CD4-positive, alpha-beta T cell (primary cell): ENCODE measurements around the gene CDKN2B-AS1. TPM values are rescaled to one million over a fixed set of nuclear protein-coding genes. Genes with fewer than 3 reads are reported as not detected.

Experiments used
- ATAC-seq: fragments of 200-7000 bp; cut with Tn5 transposase; one replicate; pipeline ENCODE4 v1.10.0; 2022; ENCODE audit warnings: mild to moderate bottlenecking; ENCODE audit not compliant: poor library complexity
- CTCF ChIA-PET: fragments of 350-600 bp; sonication (Branson Sonifier 250); formaldehyde crosslinking; loops from one replicate; lab custom pipeline; 2021; ENCODE audit warnings: antibody characterized with exemption, inconsistent platforms; lab: Charles Lee
- POLR2A ChIA-PET: fragments of 350-600 bp; sonication (Branson Sonifier 250); formaldehyde crosslinking; loops from one replicate; lab custom pipeline; 2021; ENCODE audit warnings: antibody characterized with exemption, inconsistent platforms; lab: Charles Lee
- DNase-seq, 14 experiments: peaks; one replicate each; pipeline ENCODE4 v3.0.0-alpha.2; 2013 to 2020; ENCODE audit warnings: mixed read lengths in 2 of 14
- H3K27ac ChIP-seq, 2 donors: one replicate each; pipeline versions ENCODE4 v1.5.1 to v1.7.0; 2013; ENCODE audit warnings: low read length in 2 of 2, low read depth in 1 of 2, mild to moderate bottlenecking in 1 of 2
- H3K27me3 ChIP-seq, 2 experiments: 1 replicate in 1 of 2; 2 replicates in 1 of 2; pipeline versions ENCODE4 v1.6.1 to v1.7.0; 2013; ENCODE audit warnings: low read length in 2 of 2, control low read depth in 1 of 2, mild to moderate bottlenecking in 1 of 2, moderate library complexity in 1 of 2; ENCODE audit not compliant: insufficient read depth in 2 of 2, control insufficient read depth in 1 of 2
- H3K36me3 ChIP-seq: one replicate; pipeline ENCODE4 v1.6.1; 2013; ENCODE audit warnings: low read length, control low read depth; ENCODE audit not compliant: insufficient read depth
- H3K4me1 ChIP-seq: one replicate; pipeline ENCODE4 v1.6.1; 2013; ENCODE audit warnings: low read length, control low read depth; ENCODE audit not compliant: insufficient read depth
- H3K4me3 ChIP-seq: one replicate; pipeline ENCODE4 v1.5.1; 2013; ENCODE audit warnings: mild to moderate bottlenecking, low read length, moderate library complexity
- H3K9me3 ChIP-seq, 2 experiments: 1 replicate in 1 of 2; 2 replicates in 1 of 2; pipeline versions ENCODE4 v1.6.1 to v1.7.0; 2013; ENCODE audit warnings: low read length in 2 of 2, mild to moderate bottlenecking in 2 of 2, control low read depth in 1 of 2, moderate library complexity in 1 of 2; ENCODE audit not compliant: control insufficient read depth in 1 of 2, insufficient read depth in 1 of 2
- H3K27ac Mint-ChIP-seq: one replicate; pipeline ENCODE4 v1.8.0; 2020; ENCODE audit warnings: mixed read lengths
- H3K27me3 Mint-ChIP-seq: one replicate; pipeline ENCODE4 v1.8.0; 2021; ENCODE audit warnings: mixed read lengths
- H3K36me3 Mint-ChIP-seq: one replicate; pipeline ENCODE4 v1.8.0; 2021; ENCODE audit warnings: low read depth, mixed read lengths
- H3K4me1 Mint-ChIP-seq: one replicate; pipeline ENCODE4 v1.8.0; 2021; ENCODE audit warnings: low read depth, mixed read lengths
- H3K4me3 Mint-ChIP-seq: one replicate; pipeline ENCODE4 v1.8.0; 2020; ENCODE audit warnings: mild to moderate bottlenecking, mixed read lengths
- H3K9me3 Mint-ChIP-seq: one replicate; pipeline ENCODE4 v1.8.0; 2020; ENCODE audit warnings: mixed read lengths
- CTCF ChIP-seq: fragments of 200-600 bp; IDR thresholded peaks from one replicate; pipeline ENCODE4 v1.8.0; 2022; ENCODE audit warnings: antibody characterized with exemption, mild to moderate bottlenecking
- intact Hi-C, 2 experiments: fragments of 100-400 bp; cut with DNase I in 1 of 2; cut with micrococcal nuclease in 1 of 2; formaldehyde crosslinking; loops; one replicate each; pipeline versions ENCODE4 v1.15.1 to v1.9.0; 2023 to 2025; cut with DNase I, micrococcal nuclease
- total RNA-seq, 174 experiments: library from RNA in 2 of 174; stranded (reverse) in 2 of 174; gene quantifications; one replicate each; pipeline ENCODE4 v1.2.3 and lab custom pipeline; 2021 to 2026

CDKN2B-AS1 gene
- total RNA-seq, 2 experiments from 2014 or later = 0.25 to 0.30 TPM

DNA sequence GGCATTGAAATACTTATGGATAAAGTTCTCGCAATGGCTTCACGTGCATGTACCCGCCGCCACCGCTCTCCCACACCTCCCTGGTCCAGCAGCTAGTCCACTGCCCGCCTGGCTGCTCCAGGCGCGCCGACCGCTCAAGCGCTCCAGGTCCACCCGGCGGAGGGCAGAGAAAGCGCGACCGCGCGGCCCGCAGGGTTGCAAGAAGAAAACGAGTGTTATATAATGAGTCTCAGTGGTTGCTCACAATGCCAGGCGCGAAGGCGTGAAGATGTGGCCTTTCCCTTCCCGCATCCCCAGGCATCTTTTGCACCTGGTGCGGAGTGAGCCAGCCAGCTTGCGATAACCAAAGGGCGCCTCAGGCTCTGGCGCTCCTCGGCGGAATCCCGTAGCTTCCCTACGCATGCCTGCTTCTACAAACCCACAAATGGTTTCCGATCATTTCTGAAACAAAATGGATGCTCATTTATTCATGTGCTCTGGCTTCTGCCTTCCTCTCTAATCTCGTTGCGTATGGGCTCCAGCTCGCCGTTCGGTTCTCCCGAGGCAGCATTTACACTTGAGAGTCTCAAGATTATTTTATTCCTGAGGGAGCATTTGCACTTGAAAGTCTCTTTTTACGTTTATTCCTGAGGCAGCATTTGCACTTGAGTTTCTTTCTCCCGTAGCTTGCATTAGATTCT is 26.1 kb upstream of the CDKN2B-AS1 start:
- Mint-ChIP-seq H3K4me3 (peak overlapping the region; percentile 1), H3K27me3 (peaks cover 98% of the 10 kb centered on the region), H3K9me3 (peaks cover 19% of the 10 kb centered on the region), H3K27ac (peak overlapping the region; percentile 1), H3K4me1 (peaks cover 33% of the 10 kb centered on the region), H3K36me3 (peaks cover 11% of the 10 kb centered on the region)
- no peak for TF ChIP-seq CTCF
- H3K4me3 ChIP-seq = no peak overlapping the region
- no peak overlapping the region for H3K27ac ChIP-seq
- ATAC-seq (no peak), DNase-seq (peak in 2 of 14 experiments; percentile 13 to 30)
- H3K9me3 ChIP-seq = peaks cover 47 to 64% of the 10 kb centered on the region in 2 experiments
- intact Hi-C loops = loop anchor here in 1 of 2 experiments (5.0 kb wide), 1 partner anchor 34 kb away; no protein-coding TSS in a partner anchor
- ChIA-PET POLR2A (no interaction called here), CTCF (interaction anchor here (1.0 kb wide), 1 partner anchor 26 kb away, joined by 3 read pairs; the partner anchor contains the start of genes CDKN2A and CDKN2B-AS1)
- H3K36me3 ChIP-seq = no peaks in the 10 kb centered on the region
- H3K4me1 ChIP-seq = peaks cover 38% of the 10 kb centered on the region
- H3K27me3 ChIP-seq = peaks cover 81 to 100% of the 10 kb centered on the region in 2 experiments

GRCh38 chr9:21969011-21969940 is 25.3 kb upstream of the CDKN2B-AS1 start:
- peaks cover 46 to 68% of the 10 kb centered on the region in 2 experiments for H3K9me3 ChIP-seq
- Mint-ChIP-seq H3K4me1 (peaks cover 33% of the 10 kb centered on the region), H3K36me3 (peaks cover 11% of the 10 kb centered on the region), H3K4me3 (peak overlapping the region; percentile 1), H3K27me3 (peaks cover 98% of the 10 kb centered on the region), H3K9me3 (peaks cover 19% of the 10 kb centered on the region), H3K27ac (peak overlapping the region; percentile 1)
- ChIA-PET POLR2A (interaction anchor here (1.6 kb wide), 1 partner anchor 24 kb away, joined by 3 read pairs; the partner anchor contains the start of gene CDKN2A), CTCF (interaction anchor here (1.0 to 2.1 kb wide), 2 partner anchors 25 to 40 kb away, joined by 3 to 10 read pairs; partner anchors contain the start of genes CDKN2A, CDKN2B and CDKN2B-AS1)
- peaks cover 87 to 100% of the 10 kb centered on the region in 2 experiments for H3K27me3 ChIP-seq
- ATAC-seq (no peak), DNase-seq (peak in 1 of 14 experiments; percentile 2)
- H3K4me3 ChIP-seq = no peak overlapping the region
- intact Hi-C loops = loop anchor here in 1 of 2 experiments (5.0 kb wide), 1 partner anchor 33 kb away; no protein-coding TSS in a partner anchor
- no peaks in the 10 kb centered on the region for H3K36me3 ChIP-seq
- no peak for TF ChIP-seq CTCF
- no peak overlapping the region for H3K27ac ChIP-seq
- peaks cover 42% of the 10 kb centered on the region for H3K4me1 ChIP-seq
